Measurements from ENCODE around the gene AP1S3. TPM values are rescaled to one million over a fixed set of nuclear protein-coding genes. Genes with fewer than 3 reads are reported as not detected.
A peak's percentile ranks its signal among the peaks of the same experiment; 100 is the strongest.

AP1S3 gene
- total RNA-seq, 1 experiment from 2014 or later, result 66.3 TPM

DNA sequence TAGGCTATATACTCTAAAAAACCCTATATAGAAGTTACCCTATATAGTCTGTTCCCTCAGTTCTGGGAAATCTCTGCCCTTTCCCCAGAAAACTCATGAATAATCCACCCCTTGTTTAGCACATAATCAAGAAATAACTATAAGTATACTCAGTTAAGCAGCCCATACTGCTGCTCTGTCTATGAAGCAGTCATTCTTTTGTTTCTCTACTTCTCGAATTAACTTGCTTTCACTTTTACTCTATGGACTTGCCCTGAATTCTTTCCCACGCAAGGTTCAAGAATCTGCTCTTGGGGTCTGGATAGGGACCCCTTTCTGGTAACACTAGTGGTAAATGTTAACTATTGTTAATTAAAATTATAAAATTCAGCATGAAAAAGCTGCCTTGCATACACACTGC lies 17.4 kb upstream of the AP1S3 start:
- peaks cover 2% of the 10 kb centered on the region; the same call in 1 of the 2 replicates for H3K4me1 ChIP-seq (ENCODE audit: control insufficient read depth, insufficient read depth, low read length)
- ATAC-seq (no peak), DNase-seq (ENCODE audit: low read depth, low spot score) (no peak)
- no peaks in the 10 kb centered on the region for H3K27me3 ChIP-seq (ENCODE audit: control insufficient read depth, insufficient read depth, low read length)
- intact Hi-C loops (cut with micrococcal nuclease; ENCODE audit: unreplicated experiment), result no loop called here
- no peaks in the 10 kb centered on the region for H3K9me3 ChIP-seq (ENCODE audit: control insufficient read depth, insufficient read depth, low read depth, low read length)
- in situ Hi-C loops (cut with HindIII; ENCODE audit: low pct_unique_long_range_greater_than_20kb, low sequenced_read_pairs), result no loop called here
- no TSS peak for BruUV-seq (replicated peaks)
- ChIA-PET CTCF (no interaction called here), POLR2A (no interaction called here)
- no peak overlapping the region for H3K4me3 ChIP-seq (ENCODE audit: low read depth in 2 of 2, low read length in 2 of 2)
- H3K36me3 ChIP-seq (ENCODE audit: control insufficient read depth, insufficient read depth, low read length), result no peaks in the 10 kb centered on the region
- H3K27ac ChIP-seq (ENCODE audit: low read length), result no peak overlapping the region
- TF ChIP-seq TCF7L2 (IDR thresholded peaks at IDR 0.05; ENCODE audit: low read depth, low read length) (no peak), POLR2AphosphoS5 (IDR thresholded peaks at IDR 0.05; ENCODE audit: low read depth, low read length) (no peak)
- TF ChIP-seq, protein P1, sequence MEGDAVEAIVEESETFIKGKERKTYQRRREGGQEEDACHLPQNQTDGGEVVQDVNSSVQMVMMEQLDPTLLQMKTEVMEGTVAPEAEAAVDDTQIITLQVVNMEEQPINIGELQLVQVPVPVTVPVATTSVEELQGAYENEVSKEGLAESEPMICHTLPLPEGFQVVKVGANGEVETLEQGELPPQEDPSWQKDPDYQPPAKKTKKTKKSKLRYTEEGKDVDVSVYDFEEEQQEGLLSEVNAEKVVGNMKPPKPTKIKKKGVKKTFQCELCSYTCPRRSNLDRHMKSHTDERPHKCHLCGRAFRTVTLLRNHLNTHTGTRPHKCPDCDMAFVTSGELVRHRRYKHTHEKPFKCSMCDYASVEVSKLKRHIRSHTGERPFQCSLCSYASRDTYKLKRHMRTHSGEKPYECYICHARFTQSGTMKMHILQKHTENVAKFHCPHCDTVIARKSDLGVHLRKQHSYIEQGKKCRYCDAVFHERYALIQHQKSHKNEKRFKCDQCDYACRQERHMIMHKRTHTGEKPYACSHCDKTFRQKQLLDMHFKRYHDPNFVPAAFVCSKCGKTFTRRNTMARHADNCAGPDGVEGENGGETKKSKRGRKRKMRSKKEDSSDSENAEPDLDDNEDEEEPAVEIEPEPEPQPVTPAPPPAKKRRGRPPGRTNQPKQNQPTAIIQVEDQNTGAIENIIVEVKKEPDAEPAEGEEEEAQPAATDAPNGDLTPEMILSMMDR (IDR thresholded peaks at IDR 0.05), result no peak

DNA sequence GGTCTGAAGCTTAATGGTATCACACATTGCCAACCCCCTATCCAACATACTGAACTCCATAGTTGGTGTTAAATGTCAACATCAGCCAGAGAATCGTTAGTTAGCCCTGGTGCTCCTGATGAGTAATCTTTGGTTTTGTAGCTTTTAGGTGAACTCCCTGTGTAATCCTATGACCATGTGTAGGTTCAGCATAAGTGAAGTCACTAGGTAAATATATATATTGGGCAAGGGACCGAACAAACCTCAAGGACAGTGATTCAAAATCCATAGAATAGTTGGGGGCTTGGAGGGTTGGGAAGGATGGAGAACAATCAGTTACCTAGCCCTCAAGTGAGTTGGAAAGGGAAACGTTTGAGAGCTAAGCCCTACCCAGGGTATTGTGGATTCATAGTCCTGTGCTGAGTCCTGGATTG lies 16.0 kb upstream of the AP1S3 start:
- BruUV-seq (replicated peaks), result no TSS peak
- POLR2A ChIA-PET, result no interaction called here

More for the DNA sequence above, 16.0 kb upstream of the AP1S3 start:
- CTCF ChIA-PET, result no interaction called here
- peaks cover 2% of the 10 kb centered on the region; the same call in 1 of the 2 replicates for H3K4me1 ChIP-seq (ENCODE audit: control insufficient read depth, insufficient read depth, low read length)
- H3K36me3 ChIP-seq (ENCODE audit: control insufficient read depth, insufficient read depth, low read length), result no peaks in the 10 kb centered on the region
- TF ChIP-seq, protein P1 (IDR thresholded peaks at IDR 0.05), result no peak
- TF ChIP-seq TCF7L2 (IDR thresholded peaks at IDR 0.05; ENCODE audit: low read depth, low read length) (no peak), SIN3A (IDR thresholded peaks at IDR 0.05; ENCODE audit: borderline replicate concordance, insufficient read depth, low read depth, low read length) (no peak), POLR2AphosphoS5 (IDR thresholded peaks at IDR 0.05; ENCODE audit: low read depth, low read length) (no peak)
- TF ChIP-seq, protein P2, sequence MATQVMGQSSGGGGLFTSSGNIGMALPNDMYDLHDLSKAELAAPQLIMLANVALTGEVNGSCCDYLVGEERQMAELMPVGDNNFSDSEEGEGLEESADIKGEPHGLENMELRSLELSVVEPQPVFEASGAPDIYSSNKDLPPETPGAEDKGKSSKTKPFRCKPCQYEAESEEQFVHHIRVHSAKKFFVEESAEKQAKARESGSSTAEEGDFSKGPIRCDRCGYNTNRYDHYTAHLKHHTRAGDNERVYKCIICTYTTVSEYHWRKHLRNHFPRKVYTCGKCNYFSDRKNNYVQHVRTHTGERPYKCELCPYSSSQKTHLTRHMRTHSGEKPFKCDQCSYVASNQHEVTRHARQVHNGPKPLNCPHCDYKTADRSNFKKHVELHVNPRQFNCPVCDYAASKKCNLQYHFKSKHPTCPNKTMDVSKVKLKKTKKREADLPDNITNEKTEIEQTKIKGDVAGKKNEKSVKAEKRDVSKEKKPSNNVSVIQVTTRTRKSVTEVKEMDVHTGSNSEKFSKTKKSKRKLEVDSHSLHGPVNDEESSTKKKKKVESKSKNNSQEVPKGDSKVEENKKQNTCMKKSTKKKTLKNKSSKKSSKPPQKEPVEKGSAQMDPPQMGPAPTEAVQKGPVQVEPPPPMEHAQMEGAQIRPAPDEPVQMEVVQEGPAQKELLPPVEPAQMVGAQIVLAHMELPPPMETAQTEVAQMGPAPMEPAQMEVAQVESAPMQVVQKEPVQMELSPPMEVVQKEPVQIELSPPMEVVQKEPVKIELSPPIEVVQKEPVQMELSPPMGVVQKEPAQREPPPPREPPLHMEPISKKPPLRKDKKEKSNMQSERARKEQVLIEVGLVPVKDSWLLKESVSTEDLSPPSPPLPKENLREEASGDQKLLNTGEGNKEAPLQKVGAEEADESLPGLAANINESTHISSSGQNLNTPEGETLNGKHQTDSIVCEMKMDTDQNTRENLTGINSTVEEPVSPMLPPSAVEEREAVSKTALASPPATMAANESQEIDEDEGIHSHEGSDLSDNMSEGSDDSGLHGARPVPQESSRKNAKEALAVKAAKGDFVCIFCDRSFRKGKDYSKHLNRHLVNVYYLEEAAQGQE (IDR thresholded peaks at IDR 0.05; ENCODE audit: insufficient read depth in 1 of 2, low read depth in 2 of 2, low read length in 1 of 2), result no peak
- no peak overlapping the region for H3K27ac ChIP-seq (ENCODE audit: low read length)
- H3K9me3 ChIP-seq (ENCODE audit: control insufficient read depth, insufficient read depth, low read depth, low read length), result no peaks in the 10 kb centered on the region
- intact Hi-C loops (cut with micrococcal nuclease; ENCODE audit: unreplicated experiment), result no loop called here
- ATAC-seq (0 out of 2 replicates have a peak, but pooled peaks have one; percentile 48), DNase-seq (ENCODE audit: low read depth, low spot score) (no peak)
- no peaks in the 10 kb centered on the region for H3K27me3 ChIP-seq (ENCODE audit: control insufficient read depth, insufficient read depth, low read length)
- in situ Hi-C loops (cut with HindIII; ENCODE audit: low pct_unique_long_range_greater_than_20kb, low sequenced_read_pairs), result no loop called here
- H3K4me3 ChIP-seq (ENCODE audit: low read depth in 2 of 2, low read length in 2 of 2), result no peak overlapping the region
